Ovary (tissue), 9 donors: ENCODE results near the gene RAP1GAP2. TPM values are rescaled to one million over a fixed set of nuclear protein-coding genes. Genes with fewer than 3 reads are reported as not detected.
"Not testable (repeated sequence)": the region's sequence is repeated elsewhere in the genome, so short reads cannot be mapped to it uniquely, and the experiment has no call there.

Experiments
- DNase-seq, 5 donors: peaks; one replicate each; pipeline ENCODE4 v3.0.0-alpha.2; 2019 to 2020
- H3K27ac ChIP-seq, 2 donors: fragments of 200-600 bp; one replicate each; pipeline versions ENCODE4 v1.5.1 to v1.8.0; 2019 to 2022
- H3K27me3 ChIP-seq: fragments of 200-600 bp; one replicate; pipeline ENCODE4 v1.8.0; 2022
- H3K36me3 ChIP-seq: fragments of 200-600 bp; sonication (generic); one replicate; pipeline ENCODE4 v1.5.1; 2019
- H3K4me1 ChIP-seq: one replicate; pipeline ENCODE4 v1.8.1; 2013; ENCODE audit warnings: mild to moderate bottlenecking, moderate library complexity; ENCODE audit not compliant: insufficient read depth
- H3K4me3 ChIP-seq: fragments of 200-600 bp; sonication (generic); one replicate; pipeline ENCODE4 v1.5.1; 2017
- H3K9me3 ChIP-seq, 2 donors: fragments of 200-600 bp in 1 of 2; sonication (generic) in 1 of 2; one replicate each; pipeline versions ENCODE4 v1.5.1 to v1.8.1; 2013 to 2019; ENCODE audit warnings: mild to moderate bottlenecking in 1 of 2, moderate library complexity in 1 of 2
- CTCF ChIP-seq, 3 donors: fragments of 450-650 bp in 2 of 3; fragments of 200-600 bp in 1 of 3; IDR thresholded peaks; one replicate each; pipeline versions ENCODE4 v1.5.1 to v1.8.0; 2016 to 2022; ENCODE audit warnings: antibody characterized with exemption in 3 of 3, mild to moderate bottlenecking in 1 of 3
- EP300 ChIP-seq: sonication (generic); formaldehyde crosslinking; IDR thresholded peaks from one replicate; pipeline ENCODE4 v1.6.1; 2017; ENCODE audit warnings: antibody characterized with exemption
- POLR2A ChIP-seq: fragments of 450-650 bp; IDR thresholded peaks from one replicate; pipeline ENCODE4 v1.6.1; 2017; ENCODE audit warnings: antibody characterized with exemption, mild to moderate bottlenecking, moderate library complexity
- WGBS, 3 donors: extraction: QIAGEN DNeasy Blood & Tissue Kit in 1 of 3; methylation state at CpG; one replicate each; pipeline versions ENCODE4 v1.1.5 to v1.1.7; 2013 to 2017; 5-methylcytosine and 5-hydroxymethylcytosine counted together
- intact Hi-C, 4 donors: fragments of 100-400 bp; cut with DNase I; formaldehyde crosslinking; loops; one replicate each; pipeline versions ENCODE4 v1.11.0 to v1.15.1; 2022 to 2023
- polyA plus RNA-seq, 2 donors: library from polyadenylated mRNA; stranded (reverse); fragments of 200-250 nt in 1 of 2; fragments of 350-450 nt in 1 of 2; fragmentation: Illumina TruSeq in 1 of 2; extraction: RNeasy Lipid Tissue Mini Kit (QIAGEN cat#74804) in 1 of 2; gene quantifications; one replicate each; pipeline ENCODE4 v1.2.3, GENCODE V29; 2013 to 2014
- total RNA-seq, 7 donors: library from RNA; depleted of rRNA in 2 of 7; stranded (reverse); fragments of >200 nt in 2 of 7; fragmentation: NEBNext Ultra II Directional in 3 of 7; extraction: Animal tissue kit (Norgen Biotek cat#: 25700) in 3 of 7; gene quantifications; one replicate each; pipeline versions ENCODE4 v1.1.0 to v1.2.4, GENCODE V29; 2016 to 2023
- donor health status: DM: no; HTN: no; CAD: no; lungs with moderate emphysema.
- donor health status: DM: no; HTN: no; CAD: no.
- donor health status: Bipolar disorder and iron deficiency.
- donor health status: DM: yes; HTN: yes; CAD: no.
- donor health status: DM: no; HTN: no; CAD: no.
- donor health status: DM: yes; HTN: yes; CAD: no.

The RAP1GAP2 gene
- total and polyA plus RNA-seq, 9 donors = 4.3 to 15.4 (median 12.3) TPM

GRCh38 chr17:2995886-2996809 lies 199.9 kb downstream of the RAP1GAP2 start:
- 24 to 41% (median 27%) methylated on average over 17 of the region's 17 CpGs for WGBS, 3 donors
- peak; percentile 59 to 78 (median 64) for DNase-seq

GRCh38 chr17:2996810-2997670 lies 200.8 kb downstream of the RAP1GAP2 start:
- no peaks in the 10 kb centered on the region for H3K36me3 ChIP-seq
- 89 to 94% (median 91%) methylated on average over 11 of the region's 11 CpGs for WGBS, 3 donors
- TF ChIP-seq EP300 (no peak), POLR2A (no peak), CTCF (IDR thresholded peaks at IDR 0.05) (no peak)
- intact Hi-C loops = no loop called here
- peak in 1 of 5 donors; percentile 37 for DNase-seq
- H3K27ac ChIP-seq = peak overlapping the region; percentile 37 to 65
- H3K4me1 ChIP-seq = peaks cover 19% of the 10 kb centered on the region
- no peaks in the 10 kb centered on the region for H3K9me3 ChIP-seq
- H3K27me3 ChIP-seq = no peaks in the 10 kb centered on the region
- H3K4me3 ChIP-seq = no peak overlapping the region

More at GRCh38 chr17:2995886-2996809, 199.9 kb downstream of the RAP1GAP2 start:
- no peaks in the 10 kb centered on the region for H3K9me3 ChIP-seq
- peak overlapping the region; percentile 37 to 65 for H3K27ac ChIP-seq
- no peak overlapping the region for H3K4me3 ChIP-seq
- TF ChIP-seq POLR2A (no peak), EP300 (no peak), CTCF (IDR thresholded peaks at IDR 0.05) (no peak)
- no peaks in the 10 kb centered on the region for H3K36me3 ChIP-seq
- intact Hi-C loops = no loop called here
- no peaks in the 10 kb centered on the region for H3K27me3 ChIP-seq
- H3K4me1 ChIP-seq = peaks cover 19% of the 10 kb centered on the region

GRCh38 chr17:2998469-2998901 lies 202.2 kb downstream of the RAP1GAP2 start:
- not testable (repeated sequence) for DNase-seq

GRCh38 chr17:3002538-3003295 lies 206.5 kb downstream of the RAP1GAP2 start:
- Histone ChIP-seq H3K4me1 (peaks cover 11% of the 10 kb centered on the region), H3K36me3 (no peaks in the 10 kb centered on the region), H3K27me3 (no peaks in the 10 kb centered on the region), H3K4me3 (no peak overlapping the region), H3K27ac (peak overlapping the region in 1 of 2 donors; percentile 93), H3K9me3 (no peaks in the 10 kb centered on the region)
- 83 to 85% (median 84%) methylated on average over 14 of the region's 14 CpGs for WGBS, 3 donors
- intact Hi-C loops = no loop called here
- TF ChIP-seq POLR2A = no peak
- TF ChIP-seq EP300 = no peak
- TF ChIP-seq CTCF (IDR thresholded peaks at IDR 0.05) = no peak
- peak in 1 of 5 donors; percentile 36 for DNase-seq

More at GRCh38 chr17:2998469-2998901, 202.2 kb downstream of the RAP1GAP2 start:
- H3K36me3 ChIP-seq, H3K9me3 ChIP-seq, H3K27me3 ChIP-seq, H3K4me3 ChIP-seq, H3K27ac ChIP-seq, intact Hi-C loops: not testable (repeated sequence)
- WGBS, 3 donors = 95 to 96% (median 96%) methylated on average over 9 of the region's 9 CpGs
- H3K4me1 ChIP-seq = peaks cover 19% of the 10 kb centered on the region
